H9 (cell line): Measurements from ENCODE around the gene FBN2. TPM values are rescaled to one million over a fixed set of nuclear protein-coding genes. Genes with fewer than 3 reads are reported as not detected.

Experiments used
- DNase-seq: peaks from one replicate; pipeline ENCODE4 v3.0.0-alpha.2; 2017
- H2AFZ ChIP-seq: one replicate; pipeline ENCODE4 v1.6.1; 2013; ENCODE audit warnings: mild to moderate bottlenecking, low read length, control low read depth, moderate library complexity
- H2AK5ac ChIP-seq: 2 replicates; pipeline ENCODE4 v1.6.1; 2013; ENCODE audit warnings: low read length, control low read depth, mixed read lengths; ENCODE audit not compliant: insufficient read length
- H2BK120ac ChIP-seq: one replicate; pipeline ENCODE4 v1.6.1; 2013; ENCODE audit warnings: low read depth, mild to moderate bottlenecking, low read length, control low read depth, inconsistent platforms; ENCODE audit not compliant: poor library complexity, severe bottlenecking
- H2BK12ac ChIP-seq: 2 replicates; pipeline ENCODE4 v1.6.1; 2013; ENCODE audit warnings: low read length, control low read depth, mixed read lengths, low read depth; ENCODE audit not compliant: insufficient read length
- H2BK15ac ChIP-seq: 2 replicates; pipeline ENCODE4 v1.6.1; 2013; ENCODE audit warnings: low read depth, low read length, control low read depth
- H2BK20ac ChIP-seq: one replicate; pipeline ENCODE4 v1.6.1; 2013; ENCODE audit warnings: low read depth, mild to moderate bottlenecking, low read length, control low read depth, inconsistent platforms; ENCODE audit not compliant: poor library complexity, severe bottlenecking
- H2BK5ac ChIP-seq: 2 replicates; pipeline ENCODE4 v1.6.1; 2013; ENCODE audit warnings: low read length, control low read depth, mixed read lengths; ENCODE audit not compliant: insufficient read length
- H3K14ac ChIP-seq: 2 replicates; pipeline ENCODE4 v1.6.1; 2013; ENCODE audit warnings: low read length, control low read depth; ENCODE audit not compliant: insufficient read depth
- H3K18ac ChIP-seq: 2 replicates; pipeline ENCODE4 v1.6.1; 2013; ENCODE audit warnings: low read depth, mild to moderate bottlenecking, mixed read lengths, low read length, control low read depth; ENCODE audit not compliant: insufficient read length
- H3K23ac ChIP-seq: 2 replicates; pipeline ENCODE4 v1.6.1; 2013; ENCODE audit warnings: low read length, control low read depth, mixed read lengths, low read depth; ENCODE audit not compliant: insufficient read length
- H3K23me2 ChIP-seq: 2 replicates; pipeline ENCODE4 v1.6.1; 2013; ENCODE audit warnings: low read depth, mild to moderate bottlenecking, mixed read lengths, low read length, control low read depth; ENCODE audit not compliant: insufficient read length, poor library complexity, severe bottlenecking
- H3K27ac ChIP-seq: 2 replicates; pipeline ENCODE4 v1.5.1; 2013; ENCODE audit warnings: low read length, control low read depth, mixed read lengths, low read depth; ENCODE audit not compliant: insufficient read length
- H3K27me3 ChIP-seq: 2 replicates; pipeline ENCODE4 v1.6.1; 2013; ENCODE audit warnings: low read length, control low read depth, inconsistent platforms; ENCODE audit not compliant: insufficient read depth
- H3K4ac ChIP-seq: 2 replicates; pipeline ENCODE4 v1.6.1; 2013; ENCODE audit warnings: low read depth, mild to moderate bottlenecking, control low read depth, inconsistent platforms, low read length, moderate library complexity
- H3K4me1 ChIP-seq: 2 replicates; pipeline ENCODE4 v1.6.1; 2013; ENCODE audit warnings: low read length, control low read depth, inconsistent platforms; ENCODE audit not compliant: insufficient read depth
- H3K4me2 ChIP-seq: 2 replicates; pipeline ENCODE4 v1.6.1; 2013; ENCODE audit warnings: low read length, control low read depth, mixed read lengths; ENCODE audit not compliant: insufficient read length, insufficient read depth
- H3K56ac ChIP-seq: 2 replicates; pipeline ENCODE4 v1.6.1; 2013; ENCODE audit warnings: low read depth, mild to moderate bottlenecking, mixed read lengths, low read length, control low read depth; ENCODE audit not compliant: insufficient read length
- H3K79me1 ChIP-seq: 2 replicates; pipeline ENCODE4 v1.6.1; 2013; ENCODE audit warnings: low read depth, mild to moderate bottlenecking, moderate library complexity, low read length, control low read depth, inconsistent platforms; ENCODE audit not compliant: insufficient read depth, poor library complexity, severe bottlenecking
- H3K79me2 ChIP-seq: 2 replicates; pipeline ENCODE4 v1.6.1; 2013; ENCODE audit warnings: low read length, control low read depth, inconsistent platforms; ENCODE audit not compliant: insufficient read depth
- H3K9ac ChIP-seq: 2 replicates; pipeline ENCODE4 v1.6.1; 2013; ENCODE audit warnings: low read length, control low read depth, mixed read lengths; ENCODE audit not compliant: insufficient read length; ENCODE audit errors: extremely low read depth
- H3K9me3 ChIP-seq: one replicate; pipeline ENCODE4 v1.6.1; 2013; ENCODE audit warnings: low read depth, low read length, inconsistent platforms; ENCODE audit not compliant: control insufficient read depth
- H3T11ph ChIP-seq: one replicate; pipeline ENCODE4 v1.6.1; 2013; ENCODE audit warnings: mild to moderate bottlenecking, low read length, control low read depth, inconsistent platforms
- H4K20me1 ChIP-seq: one replicate; pipeline ENCODE4 v1.6.1; 2013; ENCODE audit not compliant: control insufficient read depth, insufficient read length, insufficient read depth
- H4K5ac ChIP-seq: 2 replicates; pipeline ENCODE4 v1.6.1; 2013; ENCODE audit warnings: low read depth, mild to moderate bottlenecking, mixed read lengths, low read length, control low read depth; ENCODE audit not compliant: insufficient read length
- H4K8ac ChIP-seq: replicated peaks from 2 replicates; pipeline ENCODE4 v1.6.1; 2013; ENCODE audit warnings: low read length, control low read depth, mixed read lengths, low read depth; ENCODE audit not compliant: insufficient read length
- H4K91ac ChIP-seq: 2 replicates; pipeline ENCODE4 v1.6.1; 2013; ENCODE audit warnings: low read depth, mild to moderate bottlenecking, moderate library complexity, mixed read lengths, low read length, control low read depth; ENCODE audit not compliant: insufficient read length
- H3K27ac Mint-ChIP-seq, 3 experiments: 2 replicates in 2 of 3; 3 replicates in 1 of 3; pipeline ENCODE4 v1.8.0; 2020 to 2021; ENCODE audit warnings: mixed read lengths in 3 of 3, mild to moderate bottlenecking in 1 of 3, moderate library complexity in 1 of 3
- H3K27me3 Mint-ChIP-seq: 2 replicates; pipeline ENCODE4 v1.8.0; 2021; ENCODE audit warnings: low read depth, mild to moderate bottlenecking, moderate library complexity, mixed read lengths
- H3K36me3 Mint-ChIP-seq, 3 experiments: 2 replicates in 2 of 3; 3 replicates in 1 of 3; pipeline ENCODE4 v1.8.0; 2020 to 2021; ENCODE audit warnings: low read depth in 3 of 3, mixed read lengths in 3 of 3; ENCODE audit not compliant: insufficient read depth in 1 of 3
- H3K4me1 Mint-ChIP-seq, 2 experiments: 2 replicates each; pipeline ENCODE4 v1.8.0; 2020; ENCODE audit warnings: mixed read lengths in 2 of 2
- H3K4me3 Mint-ChIP-seq, 2 experiments: 2 replicates in 1 of 2; 3 replicates in 1 of 2; pipeline ENCODE4 v1.8.0; 2020 to 2021; ENCODE audit warnings: mild to moderate bottlenecking in 2 of 2, mixed read lengths in 2 of 2, moderate library complexity in 1 of 2
- H3K9me3 Mint-ChIP-seq, 2 experiments: 2 replicates in 1 of 2; 3 replicates in 1 of 2; pipeline ENCODE4 v1.8.0; 2020; ENCODE audit warnings: mild to moderate bottlenecking in 2 of 2, mixed read lengths in 2 of 2, moderate library complexity in 1 of 2
- CTCF ChIP-seq: fragments of 200-600 bp; sonication (generic); conservative IDR thresholded peaks from 3 replicates; pipeline ENCODE4 v1.8.0; 2021; ENCODE audit warnings: antibody characterized with exemption, mild to moderate bottlenecking
- WGBS: extraction: QIAGEN DNeasy Blood & Tissue Kit; methylation state at CpG from one replicate; pipeline ENCODE4 v1.1.7; 2013; ENCODE audit warnings: missing lambda C conversion rate, low lambda C conversion rate, mixed read lengths; ENCODE audit not compliant: insufficient read length; ENCODE audit errors: extremely low coverage; 5-methylcytosine and 5-hydroxymethylcytosine counted together
- total RNA-seq: library from RNA; stranded (reverse); gene quantifications from 2 replicates; pipeline ENCODE4 v1.2.1, GENCODE V29; 2021

The FBN2 gene
- total RNA-seq, 1 experiment from 2014 or later: 8.3 TPM

DNA sequence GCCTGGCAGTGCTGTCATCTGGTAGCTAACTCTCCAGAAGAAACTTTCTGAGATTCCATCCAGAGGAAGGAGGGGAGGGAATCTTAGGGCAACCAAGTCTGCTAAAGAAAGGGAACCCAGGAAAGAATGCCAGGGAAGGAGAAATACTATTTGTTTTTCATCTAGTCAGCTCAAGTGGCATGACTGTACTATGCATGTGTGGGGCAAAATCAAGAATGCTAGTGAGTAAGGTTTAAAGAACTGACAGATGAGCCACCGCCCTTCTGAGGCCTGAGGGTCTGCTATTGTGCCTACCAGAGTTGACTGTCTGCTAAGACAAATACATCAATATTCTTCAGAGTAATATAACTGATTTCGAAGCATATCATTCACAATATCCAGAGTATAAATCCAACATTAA is 250.3 kb downstream of the FBN2 start:
- Mint-ChIP-seq H3K36me3 (peaks cover 0 to 6% (median 0%) of the 10 kb centered on the region in 3 experiments; a peak in 2 of 7 replicates), H3K9me3 (no peaks in the 10 kb centered on the region)
- TF ChIP-seq CTCF: no peak

More for the DNA sequence above, 250.3 kb downstream of the FBN2 start:
- no peak overlapping the region for H2AK5ac ChIP-seq
- no peak overlapping the region for H3K27ac ChIP-seq
- H4K20me1 ChIP-seq: no peaks in the 10 kb centered on the region
- H4K5ac ChIP-seq: no peak overlapping the region
- Mint-ChIP-seq H3K27ac (no peak overlapping the region), H3K4me3 (no peak overlapping the region), H3K27me3 (no peaks in the 10 kb centered on the region), H3K4me1 (no peaks in the 10 kb centered on the region)
- H3K4me1 ChIP-seq: no peaks in the 10 kb centered on the region
- WGBS: no CpG with 5 or more reads among the region's 2 CpGs
- no peaks in the 10 kb centered on the region for H3K23me2 ChIP-seq
- H2BK5ac ChIP-seq: no peak overlapping the region
- no peak overlapping the region for H4K8ac ChIP-seq
- no peaks in the 10 kb centered on the region for H3K9me3 ChIP-seq
- H3K56ac ChIP-seq: no peak overlapping the region
- no peaks in the 10 kb centered on the region for H3K79me2 ChIP-seq
- H3K79me1 ChIP-seq: no peaks in the 10 kb centered on the region
- no peak overlapping the region for H3K4me2 ChIP-seq
- H3K23ac ChIP-seq: no peak overlapping the region
- H3K18ac ChIP-seq: no peak overlapping the region
- no peak overlapping the region for H2BK12ac ChIP-seq
- no peak overlapping the region for H3T11ph ChIP-seq
- H2AFZ ChIP-seq: no peak overlapping the region
- no peak for DNase-seq
- no peak overlapping the region for H2BK20ac ChIP-seq
- no peak overlapping the region for H3K14ac ChIP-seq
- H2BK120ac ChIP-seq: no peak overlapping the region
- no peaks in the 10 kb centered on the region for H3K27me3 ChIP-seq
- H4K91ac ChIP-seq: no peak overlapping the region
- no peak overlapping the region for H2BK15ac ChIP-seq
- no peak overlapping the region for H3K9ac ChIP-seq
- no peak overlapping the region for H3K4ac ChIP-seq
